A673 (cell line): ENCODE results near the gene ALDH2.

ENCODE experiments used
- CTCF ChIP-seq: fragments of 300-800, 200-600 bp; sonication (generic); conservative IDR thresholded peaks from 2 replicates; pipeline ENCODE4 v1.5.1; 2017; ENCODE audit warnings: low read depth, mild to moderate bottlenecking, antibody characterized with exemption, low read length, moderate library complexity, mixed read lengths
- EZH2 ChIP-seq: fragments of 200-600 bp; sonication (generic); IDR thresholded peaks from 2 replicates; pipeline ENCODE4 v1.6.1; 2017; ENCODE audit warnings: borderline replicate concordance, low read depth, mild to moderate bottlenecking, mixed read lengths, antibody characterized with exemption, low read length; ENCODE audit not compliant: poor library complexity, severe bottlenecking

- TF ChIP-seq EZH2 (no peak), CTCF (no peak)
These were observed 33.0 kb downstream of the ALDH2 start for GRCh38 chr12:111799758-111800157.
